ENCODE measurements around the gene DYSF.
"Not testable (repeated sequence)": the region's sequence is repeated elsewhere in the genome, so short reads cannot be mapped to it uniquely, and the experiment has no call there.

Gene DYSF

DNA sequence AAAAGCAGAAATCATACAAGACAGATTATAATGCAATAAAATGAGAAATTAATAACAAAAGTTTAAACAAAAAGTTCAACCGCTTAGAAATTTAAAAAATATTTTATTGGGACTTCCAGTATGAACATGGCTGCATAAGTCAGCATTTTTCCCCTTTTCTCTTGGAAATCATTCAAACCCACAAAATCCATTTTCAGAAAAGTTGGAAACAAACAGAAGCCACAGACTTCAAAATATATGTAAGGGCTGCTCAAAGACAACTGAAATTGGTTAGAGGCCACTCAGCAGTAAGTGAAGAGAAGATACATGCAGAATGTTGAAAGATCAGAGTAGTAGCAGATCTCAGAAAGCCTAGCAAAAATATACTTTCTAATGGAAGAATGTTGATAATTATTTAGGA, 194.0 kb downstream of the DYSF start:
- DNase-seq (ENCODE audit: low spot score) = no peak

DNA sequence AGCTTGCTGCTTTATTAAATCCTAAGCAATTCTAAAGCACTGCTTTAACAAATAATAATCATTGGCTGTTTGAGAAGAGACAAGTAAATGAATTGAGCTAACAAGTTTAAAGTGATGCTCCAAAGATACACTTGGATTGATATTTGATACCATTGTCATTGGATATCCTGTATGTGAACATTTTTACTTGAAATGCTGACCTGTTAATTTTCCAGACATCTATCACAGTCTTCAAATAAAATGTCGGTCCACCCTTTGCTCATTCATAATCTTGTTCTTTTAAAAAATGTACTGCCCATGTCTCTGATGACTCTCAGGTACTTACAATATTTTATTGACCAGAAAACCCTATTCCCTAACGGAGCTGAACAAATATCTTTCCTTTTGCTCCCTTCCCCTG, 202.1 kb downstream of the DYSF start:
- no peak for DNase-seq (ENCODE audit: low spot score)

DNA sequence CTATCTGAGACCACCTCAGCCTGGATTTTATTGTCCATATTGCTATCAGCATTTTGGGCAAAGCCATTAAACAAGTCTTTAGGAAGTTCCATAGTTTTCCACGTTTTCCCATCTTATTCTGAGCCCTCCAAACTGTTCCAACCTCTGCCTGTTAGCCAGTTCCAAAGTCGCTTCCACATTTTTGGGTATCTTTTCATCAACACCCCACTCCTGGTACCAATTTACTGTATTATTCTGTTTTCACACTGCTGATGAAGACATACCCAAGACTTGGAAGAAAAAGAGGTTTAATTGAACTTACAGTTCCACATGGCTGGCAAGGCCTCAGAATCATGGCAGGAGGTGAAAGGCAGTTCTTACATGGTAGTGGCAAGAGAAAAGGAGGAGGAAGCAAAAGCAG, 204.9 kb downstream of the DYSF start:
- not testable (repeated sequence) for DNase-seq (ENCODE audit: low spot score)

DNA sequence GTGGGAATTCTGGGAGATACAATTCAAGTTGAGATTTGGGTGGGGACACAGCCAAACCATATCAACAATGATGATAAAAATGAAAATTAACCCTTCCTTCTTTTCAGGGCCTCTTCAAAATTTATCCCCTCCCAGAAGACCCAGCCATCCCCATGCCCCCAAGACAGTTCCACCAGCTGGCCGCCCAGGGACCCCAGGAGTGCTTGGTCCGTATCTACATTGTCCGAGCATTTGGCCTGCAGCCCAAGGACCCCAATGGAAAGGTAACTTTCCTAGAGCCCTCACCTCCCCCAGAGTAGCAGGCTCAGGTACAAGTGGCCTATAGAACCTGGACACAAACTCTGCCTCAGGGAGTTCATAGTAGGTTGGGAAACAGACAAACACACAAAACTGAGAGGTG, 205.4 kb downstream of the DYSF start:
- DNase-seq (ENCODE audit: low spot score) = no peak

DNA sequence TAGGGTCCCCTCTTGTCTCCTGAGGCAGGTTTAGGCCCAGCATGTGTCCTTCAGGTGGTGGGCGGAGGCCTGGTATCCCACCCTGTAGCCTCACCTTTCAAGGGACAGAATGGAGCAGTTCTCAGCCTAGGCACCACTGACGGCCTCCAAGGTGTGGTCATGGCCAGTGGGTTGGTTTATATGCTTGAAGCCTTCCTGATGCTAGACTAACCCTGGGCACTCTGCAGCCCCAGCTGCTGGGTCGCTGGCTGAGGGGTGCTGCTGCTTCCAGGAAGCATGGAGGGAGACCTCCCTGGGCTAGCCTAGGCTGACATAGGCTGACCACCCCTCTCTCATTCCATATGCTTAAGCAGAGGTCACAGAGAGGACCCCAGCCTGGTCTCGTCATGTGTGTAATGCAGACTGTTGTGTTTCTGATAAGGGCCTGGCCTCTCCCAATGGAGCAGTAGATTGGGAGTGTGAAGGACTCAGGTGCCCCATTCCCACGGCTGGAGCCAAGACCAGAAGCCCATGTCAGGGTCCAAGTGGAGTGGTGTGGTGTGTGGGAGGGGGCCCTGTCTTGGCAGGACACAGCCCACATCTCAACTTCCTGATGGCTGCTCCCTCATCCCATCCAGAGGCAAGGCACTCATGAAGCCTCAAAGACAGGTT, 206.6 kb downstream of the DYSF start:
- DNase-seq (ENCODE audit: low spot score) = no peak

DNA sequence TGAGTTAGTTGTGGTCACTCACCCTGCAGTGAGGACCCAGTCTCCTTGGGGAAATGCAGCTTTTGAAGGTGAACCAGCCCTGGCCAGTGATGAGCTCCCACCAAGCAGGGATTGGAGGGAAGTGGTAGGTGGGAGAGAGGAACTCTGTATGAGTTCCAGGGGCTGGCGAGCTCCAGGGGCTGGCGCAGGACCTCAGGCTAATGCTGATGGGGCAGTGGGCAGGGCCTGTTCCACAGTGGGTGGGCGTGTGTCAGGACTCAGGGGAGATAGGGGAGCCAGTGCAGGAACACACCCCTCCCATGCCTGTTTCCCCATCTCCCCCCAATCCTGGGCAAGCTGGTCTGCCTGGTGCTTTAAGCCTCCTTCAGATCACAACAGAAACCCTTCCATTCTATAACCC, 208.4 kb downstream of the DYSF start:
- no peak for DNase-seq (ENCODE audit: low spot score)

DNA sequence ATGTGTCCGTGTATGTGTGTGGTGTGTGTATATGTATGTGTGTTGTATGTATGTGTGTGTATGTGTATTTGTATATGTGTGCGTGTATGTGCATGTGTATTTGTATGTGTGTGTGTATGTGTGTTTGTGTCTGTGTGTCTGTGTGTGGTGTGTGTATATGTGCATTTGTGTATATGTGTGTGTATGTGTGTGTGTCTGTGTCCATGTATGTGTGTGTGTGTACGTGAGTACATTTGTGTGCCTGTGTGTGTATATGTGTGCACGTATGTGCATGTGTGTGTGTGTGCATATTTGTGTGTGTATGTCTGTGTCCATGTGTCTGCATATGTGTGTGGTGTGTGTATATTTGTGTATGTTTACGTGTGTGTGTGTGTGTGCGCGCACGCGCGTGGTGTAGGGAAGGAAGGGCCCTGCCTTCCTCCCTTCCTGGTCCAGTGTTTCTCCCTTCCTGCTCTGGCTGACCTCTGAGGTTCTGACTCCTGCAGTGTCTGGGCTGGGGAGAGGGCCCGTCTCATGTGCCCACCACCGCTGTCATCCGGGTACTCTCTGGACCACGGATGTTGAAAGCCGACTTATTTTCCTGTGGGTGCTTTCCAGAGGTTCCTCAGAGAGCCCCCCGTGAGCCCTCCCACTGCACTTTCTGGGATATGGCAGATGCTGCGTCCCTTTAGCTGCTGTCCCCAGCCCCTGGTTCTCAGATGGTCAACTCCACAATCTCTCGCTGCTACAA, 209.5 kb downstream of the DYSF start:
- DNase-seq (ENCODE audit: low spot score) = no peak

DNA sequence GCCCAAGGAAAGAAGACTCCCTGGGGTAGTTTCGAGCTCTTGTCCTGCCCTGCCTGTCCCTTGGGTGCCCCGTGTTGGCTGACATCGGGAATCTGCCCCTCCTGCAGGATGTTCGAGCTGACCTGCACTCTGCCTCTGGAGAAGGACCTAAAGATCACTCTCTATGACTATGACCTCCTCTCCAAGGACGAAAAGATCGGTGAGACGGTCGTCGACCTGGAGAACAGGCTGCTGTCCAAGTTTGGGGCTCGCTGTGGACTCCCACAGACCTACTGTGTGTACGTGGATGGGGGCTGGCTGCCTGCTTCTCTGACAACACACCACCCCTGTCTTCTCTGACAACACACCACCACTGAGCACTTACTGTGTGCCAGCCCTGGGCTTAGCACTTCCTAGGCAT, 210.8 kb downstream of the DYSF start:
- DNase-seq (ENCODE audit: low spot score) = no peak

DNA sequence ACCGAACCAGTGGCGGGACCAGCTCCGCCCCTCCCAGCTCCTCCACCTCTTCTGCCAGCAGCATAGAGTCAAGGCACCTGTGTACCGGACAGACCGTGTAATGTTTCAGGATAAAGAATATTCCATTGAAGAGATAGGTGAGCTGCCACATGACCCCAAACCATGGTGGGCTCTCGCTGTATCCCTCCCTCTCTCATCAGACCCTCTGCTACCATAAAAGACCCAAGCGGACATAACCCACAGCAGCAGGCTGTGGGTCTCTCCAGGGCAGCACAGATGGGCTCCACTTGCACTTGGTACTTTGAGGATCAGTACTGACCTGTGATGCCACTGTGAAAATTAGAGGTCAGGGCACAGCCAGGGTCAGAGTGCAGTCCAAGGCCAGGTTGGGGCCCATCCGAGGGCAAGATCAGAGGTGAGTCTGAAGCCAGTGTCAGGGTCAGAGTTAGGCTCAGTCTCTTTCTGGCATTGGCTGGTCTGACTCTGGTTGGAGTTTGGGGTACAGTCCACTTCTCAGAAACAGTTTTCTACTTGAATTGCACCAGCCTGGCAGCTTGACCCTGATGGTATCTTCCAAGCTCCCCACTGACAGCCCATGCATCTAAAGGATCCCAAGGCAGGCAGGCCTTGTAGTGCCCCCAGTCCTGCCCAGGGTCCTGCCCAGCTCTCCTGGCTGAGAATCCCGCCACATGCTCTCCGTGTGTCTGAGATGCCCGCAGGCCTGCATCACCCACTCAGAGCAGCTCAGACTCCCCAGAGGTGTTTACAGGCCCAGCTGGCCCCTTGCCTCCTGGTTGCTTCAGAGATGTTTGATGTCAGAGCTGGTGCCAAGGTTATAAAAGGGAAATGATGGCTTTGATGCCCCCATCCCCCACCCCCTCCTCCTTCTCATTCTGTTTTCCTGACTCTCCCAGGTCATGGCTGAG, 212.1 kb downstream of the DYSF start:
- DNase-seq (ENCODE audit: low spot score) = no peak

DNA sequence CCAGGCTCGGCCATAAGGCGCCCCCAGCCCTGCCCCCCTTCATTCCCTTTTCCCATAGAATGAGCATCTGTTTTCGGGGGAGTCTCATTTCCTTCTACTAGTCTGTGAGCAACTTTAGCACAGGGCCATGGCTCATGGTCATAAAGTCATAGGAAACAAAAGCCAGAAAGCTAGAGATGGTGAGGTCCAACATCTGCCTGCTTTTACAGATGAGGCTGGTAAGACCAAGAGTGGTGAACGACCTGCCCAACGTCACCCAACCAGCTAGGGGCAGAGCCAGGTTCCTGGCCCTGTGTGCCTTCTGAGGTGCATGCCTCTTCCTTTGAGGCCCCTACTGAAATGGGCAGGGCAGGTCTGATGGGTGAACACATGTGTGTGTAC, 212.7 kb downstream of the DYSF start:
- no peak for DNase-seq (ENCODE audit: low spot score)

DNA sequence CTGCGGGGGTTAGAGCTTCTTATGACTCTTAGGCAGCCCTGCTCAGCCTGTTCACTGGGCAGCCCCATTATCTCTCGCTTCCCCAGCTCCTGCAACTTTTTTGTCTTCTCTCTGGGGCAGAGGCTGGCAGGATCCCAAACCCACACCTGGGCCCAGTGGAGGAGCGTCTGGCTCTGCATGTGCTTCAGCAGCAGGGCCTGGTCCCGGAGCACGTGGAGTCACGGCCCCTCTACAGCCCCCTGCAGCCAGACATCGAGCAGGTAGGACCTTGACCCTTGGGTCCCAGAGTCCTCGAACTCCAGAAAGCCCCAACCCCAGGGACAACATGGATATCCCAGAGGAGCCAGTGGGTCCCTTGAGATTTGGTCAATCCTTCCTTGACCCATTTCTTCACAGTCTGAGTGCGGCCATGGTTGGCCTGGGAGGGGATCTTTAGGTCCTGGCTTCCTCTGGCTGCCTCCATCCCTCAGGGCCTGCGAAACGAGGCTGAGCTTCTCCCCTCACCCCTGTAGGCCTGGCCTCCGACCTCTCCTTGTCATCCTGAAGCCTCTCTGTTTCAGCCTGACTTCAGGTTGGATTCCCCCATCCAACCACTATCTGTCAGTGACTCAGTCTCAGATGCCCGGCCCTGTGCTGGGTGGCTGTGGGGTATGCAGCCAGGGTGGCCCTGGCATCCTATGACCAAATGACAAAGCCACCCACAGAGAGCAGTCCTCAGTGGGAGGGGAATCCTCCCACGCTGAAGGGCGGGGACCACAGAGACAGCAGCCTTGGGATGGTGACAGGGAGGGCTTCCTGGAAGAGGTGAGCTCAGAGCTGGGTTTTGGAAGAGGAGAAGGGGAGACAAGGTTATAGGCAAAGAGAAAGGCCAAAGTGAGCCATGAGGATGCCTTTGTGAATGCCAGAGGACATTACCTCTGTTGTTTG, 214.2 kb downstream of the DYSF start:
- DNase-seq (ENCODE audit: low spot score) = no peak

DNA sequence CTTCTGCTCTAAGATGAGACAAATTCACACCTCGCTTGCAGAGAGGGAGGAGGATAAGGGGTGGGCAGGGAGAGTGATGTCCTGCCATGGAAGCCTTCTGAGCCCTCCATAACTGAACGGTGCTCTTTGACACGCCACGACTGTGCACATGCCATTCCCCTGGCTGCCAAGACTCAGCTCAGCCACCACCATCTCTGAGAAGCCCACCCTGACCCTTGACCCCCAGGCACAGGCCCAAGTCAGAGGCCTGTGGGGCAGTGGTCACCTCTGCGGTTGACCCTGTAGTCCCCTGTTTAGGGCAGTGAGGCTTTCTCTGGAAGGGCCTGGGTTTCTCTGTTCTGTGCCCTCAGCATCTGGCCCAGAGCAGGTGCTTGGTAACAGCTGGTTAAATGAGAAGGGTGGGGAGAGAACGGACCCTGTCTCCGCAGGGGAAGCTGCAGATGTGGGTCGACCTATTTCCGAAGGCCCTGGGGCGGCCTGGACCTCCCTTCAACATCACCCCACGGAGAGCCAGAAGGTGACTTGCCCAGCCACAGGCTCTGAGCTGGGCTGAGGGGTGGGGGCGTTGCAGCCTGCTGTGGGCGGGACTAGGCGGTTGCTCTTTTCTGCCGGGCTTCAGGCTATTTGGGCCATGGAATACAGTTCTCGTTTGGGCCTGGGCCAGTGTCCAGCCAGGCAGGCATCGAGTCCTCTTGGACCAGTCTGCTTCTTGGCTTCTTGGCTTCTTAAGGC, 215.1 kb downstream of the DYSF start:
- no peak for DNase-seq (ENCODE audit: low spot score)

DNA sequence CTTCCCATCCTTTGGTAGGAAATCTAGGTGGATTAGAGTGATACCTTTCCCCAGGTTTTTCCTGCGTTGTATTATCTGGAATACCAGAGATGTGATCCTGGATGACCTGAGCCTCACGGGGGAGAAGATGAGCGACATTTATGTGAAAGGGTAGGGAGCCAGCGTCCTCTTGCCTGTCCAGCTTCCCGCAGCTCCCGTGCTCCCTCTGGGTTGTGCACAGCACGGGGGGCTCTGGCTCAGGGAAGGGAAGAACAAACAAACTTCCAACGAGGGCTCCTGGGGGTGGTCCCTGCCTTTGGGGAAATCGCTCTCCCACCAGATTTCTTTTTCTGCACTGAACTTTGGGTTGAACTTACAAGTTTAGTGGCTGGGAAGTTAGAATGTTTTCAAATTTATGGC, 215.7 kb downstream of the DYSF start:
- DNase-seq (ENCODE audit: low spot score) = no peak

DNA sequence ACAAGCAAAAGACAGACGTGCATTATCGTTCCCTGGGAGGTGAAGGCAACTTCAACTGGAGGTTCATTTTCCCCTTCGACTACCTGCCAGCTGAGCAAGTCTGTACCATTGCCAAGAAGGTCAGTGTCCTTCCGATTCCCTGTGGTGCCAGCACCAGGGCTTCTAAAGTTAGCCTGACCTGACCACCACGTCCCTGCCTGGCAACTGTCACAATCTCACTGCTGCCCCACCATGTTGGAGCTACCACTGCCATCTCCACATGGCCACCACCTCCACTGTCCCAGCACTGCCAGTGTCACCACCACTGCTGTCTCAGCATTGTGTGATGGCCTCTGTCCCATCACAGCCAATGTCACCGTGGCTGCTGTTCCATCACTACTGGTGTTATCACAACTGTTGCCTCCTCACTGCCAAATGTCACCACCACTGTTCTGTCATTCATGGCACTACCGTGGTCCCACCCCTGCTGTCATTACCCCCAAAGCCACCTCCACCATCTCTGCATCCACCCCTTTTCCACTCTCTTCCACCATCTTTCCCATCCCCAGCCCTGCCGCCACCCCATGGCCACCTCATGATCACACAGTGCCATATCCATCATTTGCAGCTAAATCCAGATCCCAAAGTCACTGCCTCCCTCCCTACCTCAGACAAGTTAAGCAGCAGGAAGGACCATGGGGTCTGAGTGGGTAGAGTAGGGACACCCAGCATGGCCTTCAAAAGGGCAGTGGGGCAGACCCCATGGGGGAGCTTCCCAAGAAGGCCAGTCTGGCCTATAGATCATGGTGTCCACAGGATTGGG, 216.5 kb downstream of the DYSF start:
- DNase-seq (ENCODE audit: low spot score) = no peak

DNA sequence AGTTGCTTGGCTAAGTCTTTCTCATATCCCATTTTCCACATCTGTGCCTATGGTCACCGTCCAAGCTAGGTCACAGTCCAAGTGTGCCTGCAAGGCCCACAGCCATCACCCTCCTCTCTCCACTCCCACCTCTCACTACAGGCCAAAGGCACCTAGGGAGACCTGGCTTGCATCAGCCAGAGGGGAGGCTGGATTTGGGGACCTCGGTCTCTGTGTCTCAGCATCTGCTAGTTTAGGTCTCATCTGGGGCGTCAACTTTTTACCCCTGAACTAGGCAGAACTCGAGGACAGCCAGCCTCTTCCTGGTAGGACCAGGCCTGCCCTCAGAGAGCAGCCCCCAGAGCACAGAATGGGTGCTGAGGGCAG, 217.1 kb downstream of the DYSF start:
- no peak for DNase-seq (ENCODE audit: low spot score)

DNA sequence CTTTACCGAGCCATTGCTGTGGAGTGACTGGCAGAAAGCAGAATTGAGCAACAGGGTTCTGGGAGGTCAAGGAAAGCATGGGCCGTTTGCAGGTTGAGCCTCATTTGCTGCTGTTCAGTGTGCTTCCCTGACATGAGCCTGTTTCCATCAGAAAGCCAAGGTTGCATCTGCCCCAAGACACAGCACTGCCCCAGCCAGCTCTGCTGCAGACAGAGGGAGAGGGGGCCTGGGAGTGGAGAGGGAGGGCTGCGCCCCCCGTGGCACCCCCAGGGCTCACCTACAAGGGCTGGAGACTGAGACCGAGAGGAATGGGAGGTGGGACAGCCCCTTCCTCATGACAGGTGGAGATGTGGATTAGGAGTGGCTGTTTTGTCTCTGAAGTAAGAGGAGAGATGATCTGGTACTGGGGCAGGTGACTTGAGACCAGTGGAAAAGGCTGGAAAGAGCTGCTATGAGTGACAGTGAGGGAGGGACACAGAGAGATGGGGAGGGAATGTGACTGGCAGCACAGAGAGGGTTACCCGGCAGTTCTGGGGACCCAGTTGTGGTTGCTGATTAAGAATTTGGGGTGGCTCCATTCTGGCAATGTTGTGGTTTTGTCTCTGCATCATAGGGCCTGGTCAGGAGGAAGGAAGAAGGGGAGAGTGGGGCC, 218.0 kb downstream of the DYSF start:
- DNase-seq (ENCODE audit: low spot score) = no peak

DNA sequence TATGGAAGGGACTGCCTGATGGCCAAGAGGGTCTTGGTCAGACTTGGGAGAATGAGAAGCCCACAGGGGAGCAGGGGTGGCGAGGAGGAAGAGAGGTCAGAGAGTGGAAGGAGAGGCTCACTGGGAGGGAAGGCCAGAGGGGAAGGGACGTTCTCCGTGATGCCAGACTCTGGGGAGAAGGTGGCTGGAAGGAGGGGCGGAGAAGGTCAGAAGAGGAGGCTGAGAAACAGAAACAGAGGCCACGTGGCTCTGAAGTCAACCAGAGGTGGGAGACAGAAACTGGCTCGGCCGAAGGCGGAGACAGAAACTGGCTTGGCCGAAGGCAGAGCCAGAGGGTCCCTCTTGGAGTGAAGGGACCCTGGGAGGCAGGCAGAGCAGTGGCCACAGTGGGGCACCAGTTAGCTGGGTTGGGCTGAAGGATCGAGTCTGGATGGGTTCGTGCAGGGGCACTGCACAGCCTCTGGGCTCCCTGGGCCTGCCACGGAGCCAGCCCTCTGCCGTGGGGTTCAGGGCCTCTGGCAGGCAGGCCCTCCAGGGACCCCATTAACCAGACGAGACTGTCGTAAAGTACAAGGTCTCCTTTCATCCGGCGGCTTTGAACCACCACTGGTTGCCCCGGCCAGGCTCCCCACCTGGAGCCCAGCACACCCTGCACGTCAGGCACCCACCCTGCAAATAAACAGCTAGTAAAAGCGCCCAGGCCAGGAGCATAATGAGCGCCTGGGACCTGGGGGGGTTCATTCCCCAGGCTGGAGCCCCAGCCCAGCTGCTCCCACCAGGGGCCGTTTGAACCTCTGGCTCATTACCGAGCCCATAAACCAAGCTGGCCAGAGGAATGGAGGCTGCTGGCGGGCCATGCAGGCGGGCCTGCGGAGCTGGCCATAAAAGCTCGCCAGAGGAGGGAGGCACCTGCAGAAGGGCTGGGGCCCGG, 218.8 kb downstream of the DYSF start:
- no peak for DNase-seq (ENCODE audit: low spot score)
